HepG2 (cell line): ENCODE results near the gene LRPPRC. TPM values are rescaled to one million over a fixed set of nuclear protein-coding genes. Genes with fewer than 3 reads are reported as not detected.

Source experiments
- ARNT2 ChIP-seq: sonication (generic); formaldehyde crosslinking; IDR thresholded peaks from 2 replicates; pipeline ENCODE4 v1.8.0; 2022; ENCODE audit warnings: mild to moderate bottlenecking, low read depth, missing genetic modification reagents, moderate library complexity
- BRD4 ChIP-seq: sonication (generic); formaldehyde crosslinking; IDR thresholded peaks from 2 replicates; pipeline ENCODE4 v1.4.0; 2020; ENCODE audit warnings: missing genetic modification reagents
- ESRRA ChIP-seq: sonication (generic); formaldehyde crosslinking; IDR thresholded peaks from 2 replicates; pipeline ENCODE4 v1.5.1; 2020; ENCODE audit warnings: mild to moderate bottlenecking, low read depth, missing genetic modification reagents
- GABPA ChIP-seq, 2 experiments: IDR thresholded peaks; 2 replicates each; pipeline ENCODE4 v1.6.1; 2011 to 2016; ENCODE audit warnings: low read depth in 2 of 2, low read length in 1 of 2, missing biosample characterization in 1 of 2, missing genetic modification characterization in 1 of 2
- GLI4 ChIP-seq: sonication (generic); formaldehyde crosslinking; IDR thresholded peaks from 2 replicates; pipeline ENCODE4 v1.5.1; 2020; ENCODE audit warnings: missing genetic modification reagents, mild to moderate bottlenecking, moderate library complexity, borderline replicate concordance
- HNRNPH1 ChIP-seq: fragments of 200-400 bp; formaldehyde crosslinking; optimal IDR thresholded peaks from 2 replicates; pipeline ENCODE3; 2017; ENCODE audit warnings: mild to moderate bottlenecking, low read depth, low read length
- NR3C1 ChIP-seq: sonication (generic); formaldehyde crosslinking; IDR thresholded peaks from 2 replicates; pipeline ENCODE4 v1.4.0; 2020; ENCODE audit warnings: missing genetic modification reagents
- PCBP1 ChIP-seq: fragments of 200-400 bp; formaldehyde crosslinking; IDR thresholded peaks from 2 replicates; pipeline ENCODE4 v1.6.1; 2017; ENCODE audit warnings: mild to moderate bottlenecking, low read depth, low read length, borderline replicate concordance
- PHF20 ChIP-seq: sonication (generic); formaldehyde crosslinking; IDR thresholded peaks from 2 replicates; pipeline ENCODE4 v1.5.0; 2020; ENCODE audit warnings: mild to moderate bottlenecking, missing genetic modification reagents
- SOX13 ChIP-seq, 3 experiments: fragments of 450-650 bp in 1 of 3; sonication (generic) in 1 of 3; formaldehyde crosslinking in 1 of 3; IDR thresholded peaks in 2 of 3; conservative IDR thresholded peaks in 1 of 3; 2 replicates each; pipeline versions ENCODE4 v1.5.0 to v1.6.1; 2016 to 2020; ENCODE audit warnings: antibody characterized with exemption in 1 of 3, mild to moderate bottlenecking in 1 of 3, missing compliant biosample characterization in 1 of 3, missing genetic modification reagents in 1 of 3, moderate library complexity in 1 of 3
- ZBTB26 ChIP-seq: IDR thresholded peaks from 2 replicates; pipeline ENCODE4 v1.6.1; 2016; ENCODE audit warnings: missing compliant biosample characterization, missing genetic modification reagents, borderline replicate concordance
- ZBTB46 ChIP-seq: sonication (generic); formaldehyde crosslinking; IDR thresholded peaks from 2 replicates; pipeline ENCODE4 v1.4.0; 2020; ENCODE audit warnings: mild to moderate bottlenecking, missing genetic modification reagents, borderline replicate concordance
- ZFYVE20 ChIP-seq: sonication (generic); formaldehyde crosslinking; IDR thresholded peaks from 2 replicates; pipeline ENCODE4 v1.8.0; 2023; ENCODE audit warnings: low read depth, mild to moderate bottlenecking, moderate library complexity, missing genetic modification reagents, borderline replicate concordance
- ZIK1 ChIP-seq: sonication (generic); formaldehyde crosslinking; IDR thresholded peaks from 2 replicates; pipeline ENCODE4 v1.5.0; 2020; ENCODE audit warnings: mild to moderate bottlenecking, low read depth, missing genetic modification reagents, borderline replicate concordance
- ZNF207 ChIP-seq: fragments of 450-650 bp; IDR thresholded peaks from 2 replicates; pipeline ENCODE4 v1.6.1; 2016; ENCODE audit warnings: antibody characterized with exemption, borderline replicate concordance
- ZNF501 ChIP-seq: sonication (generic); formaldehyde crosslinking; IDR thresholded peaks from 2 replicates; pipeline ENCODE4 v1.5.1; 2020; ENCODE audit warnings: mild to moderate bottlenecking, moderate library complexity, missing genetic modification reagents
- ZNF598 ChIP-seq: sonication (generic); formaldehyde crosslinking; IDR thresholded peaks from 2 replicates; pipeline ENCODE4 v1.5.1; 2020; ENCODE audit warnings: mild to moderate bottlenecking, missing genetic modification reagents, borderline replicate concordance
- ZSCAN30 ChIP-seq: sonication (generic); formaldehyde crosslinking; IDR thresholded peaks from 2 replicates; pipeline ENCODE4 v1.5.0; 2020; ENCODE audit warnings: mild to moderate bottlenecking, missing genetic modification reagents
- polyA plus RNA-seq, 8 experiments: library from polyadenylated mRNA; depleted of rRNA in 3 of 8; stranded (reverse) in 7 of 8; unstranded in 1 of 8; fragments of >200 nt; fragmentation: Illumina TruSeq in 4 of 8; extraction: Trizol in 4 of 8; gene quantifications; 2 replicates each; pipeline versions ENCODE4 v1.2.1 to v1.2.3, GENCODE V29; 2011 to 2016; ENCODE audit warnings: low read depth in 4 of 8, missing spikeins in 1 of 8, mixed read lengths in 1 of 8; ENCODE audit not compliant: insufficient read depth in 1 of 8
- total RNA-seq, 5 experiments: library from RNA; depleted of rRNA; stranded (reverse); fragments of >200 nt; fragmentation: Illumina TruSeq; extraction: Trizol; gene quantifications; 2 replicates each; pipeline ENCODE4 v1.2.3, GENCODE V29; 2016; ENCODE audit warnings: low read depth in 1 of 5
- TF ChIP-seq, protein P1 (sequence below): sonication (generic); formaldehyde crosslinking; IDR thresholded peaks from 2 replicates; pipeline ENCODE4 v1.5.1; 2020; ENCODE audit warnings: mild to moderate bottlenecking, missing genetic modification reagents
- TF ChIP-seq, protein P2 (sequence below): sonication (generic); formaldehyde crosslinking; IDR thresholded peaks from 2 replicates; pipeline ENCODE4 v1.5.1; 2020; ENCODE audit warnings: mild to moderate bottlenecking, moderate library complexity, missing genetic modification reagents

The LRPPRC gene
- total and polyA plus RNA-seq, 2 of the 13 experiments (the other 11 are each of a cell fraction or from before 2014, with no cell fraction given): 117 to 167 TPM

DNA sequence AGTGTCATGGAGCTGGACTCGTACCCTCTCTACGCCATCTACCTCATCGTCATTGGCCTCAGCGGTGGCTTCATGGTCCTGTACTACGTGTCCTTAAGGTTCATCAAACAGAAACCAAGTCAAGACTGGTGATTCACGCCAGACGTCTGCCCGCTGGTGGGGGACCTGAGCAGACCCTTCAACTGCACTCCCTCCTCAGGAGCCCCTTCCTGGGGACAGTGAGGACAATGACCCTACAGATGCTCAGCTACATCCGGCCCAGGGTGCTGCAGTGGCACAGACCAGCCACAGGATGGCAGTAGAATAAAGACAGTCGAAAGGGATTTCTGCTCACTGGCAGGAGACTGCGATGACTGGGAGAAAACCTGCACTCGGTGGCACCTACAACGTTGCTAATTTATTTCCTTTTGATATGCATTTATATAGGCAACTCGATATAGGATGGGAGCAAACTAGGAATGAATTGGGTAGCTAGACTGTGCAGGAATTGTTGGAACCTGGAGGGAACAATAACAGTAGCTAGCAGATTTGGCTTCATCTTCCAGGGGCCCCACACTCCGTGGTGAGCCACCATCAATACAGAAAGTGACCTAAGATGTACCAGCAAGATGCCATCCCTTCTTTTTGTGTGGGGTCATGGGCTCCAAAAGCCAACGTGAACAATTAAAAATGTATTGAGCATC, 117.9 kb downstream of the LRPPRC start (continued):
- TF ChIP-seq, protein P1, sequence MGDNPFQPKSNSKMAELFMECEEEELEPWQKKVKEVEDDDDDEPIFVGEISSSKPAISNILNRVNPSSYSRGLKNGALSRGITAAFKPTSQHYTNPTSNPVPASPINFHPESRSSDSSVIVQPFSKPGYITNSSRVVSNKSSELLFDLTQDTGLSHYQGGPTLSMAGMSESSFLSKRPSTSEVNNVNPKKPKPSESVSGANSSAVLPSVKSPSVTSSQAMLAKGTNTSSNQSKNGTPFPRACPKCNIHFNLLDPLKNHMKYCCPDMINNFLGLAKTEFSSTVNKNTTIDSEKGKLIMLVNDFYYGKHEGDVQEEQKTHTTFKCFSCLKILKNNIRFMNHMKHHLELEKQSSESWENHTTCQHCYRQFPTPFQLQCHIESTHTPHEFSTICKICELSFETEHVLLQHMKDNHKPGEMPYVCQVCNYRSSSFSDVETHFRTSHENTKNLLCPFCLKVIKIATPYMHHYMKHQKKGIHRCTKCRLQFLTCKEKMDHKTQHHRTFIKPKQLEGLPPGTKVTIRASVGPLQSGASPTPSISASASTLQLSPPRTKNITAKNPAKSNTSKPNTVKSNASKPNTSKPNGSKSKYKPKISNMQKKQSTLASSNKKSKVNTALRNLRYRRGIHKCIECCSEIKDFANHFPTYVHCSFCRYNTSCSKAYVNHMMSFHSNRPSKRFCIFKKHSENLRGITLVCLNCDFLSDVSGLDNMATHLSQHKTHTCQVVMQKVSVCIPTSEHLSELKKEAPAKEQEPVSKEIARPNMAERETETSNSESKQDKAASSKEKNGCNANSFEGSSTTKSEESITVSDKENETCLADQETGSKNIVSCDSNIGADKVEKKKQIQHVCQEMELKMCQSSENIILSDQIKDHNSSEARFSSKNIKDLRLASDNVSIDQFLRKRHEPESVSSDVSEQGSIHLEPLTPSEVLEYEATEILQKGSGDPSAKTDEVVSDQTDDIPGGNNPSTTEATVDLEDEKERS (CRISPR knock-in tag): no peak
- TF ChIP-seq PHF20: no peak
- TF ChIP-seq ZNF207: no peak
- 0 out of 2 replicates have a peak, but pooled peaks have one; percentile 47 for TF ChIP-seq ZNF501 (CRISPR knock-in tag)
- TF ChIP-seq PCBP1: no peak
- TF ChIP-seq ZBTB46 (CRISPR knock-in tag): no peak
- TF ChIP-seq HNRNPH1: no peak
- TF ChIP-seq NR3C1: no peak
- TF ChIP-seq GABPA (IDR thresholded peaks at IDR 0.05; ENCODE audit: low read depth, low read length): no peak
- peak; percentile 9; the same call in 1 of the 2 replicates for TF ChIP-seq GABPA (CRISPR knock-in tag; IDR thresholded peaks at IDR 0.05; ENCODE audit: low read depth)
- TF ChIP-seq ZFYVE20 (CRISPR knock-in tag): no peak
- TF ChIP-seq ZNF598 (CRISPR knock-in tag): peak; percentile 45; the same call in 1 of the 2 replicates
- TF ChIP-seq, protein P2, sequence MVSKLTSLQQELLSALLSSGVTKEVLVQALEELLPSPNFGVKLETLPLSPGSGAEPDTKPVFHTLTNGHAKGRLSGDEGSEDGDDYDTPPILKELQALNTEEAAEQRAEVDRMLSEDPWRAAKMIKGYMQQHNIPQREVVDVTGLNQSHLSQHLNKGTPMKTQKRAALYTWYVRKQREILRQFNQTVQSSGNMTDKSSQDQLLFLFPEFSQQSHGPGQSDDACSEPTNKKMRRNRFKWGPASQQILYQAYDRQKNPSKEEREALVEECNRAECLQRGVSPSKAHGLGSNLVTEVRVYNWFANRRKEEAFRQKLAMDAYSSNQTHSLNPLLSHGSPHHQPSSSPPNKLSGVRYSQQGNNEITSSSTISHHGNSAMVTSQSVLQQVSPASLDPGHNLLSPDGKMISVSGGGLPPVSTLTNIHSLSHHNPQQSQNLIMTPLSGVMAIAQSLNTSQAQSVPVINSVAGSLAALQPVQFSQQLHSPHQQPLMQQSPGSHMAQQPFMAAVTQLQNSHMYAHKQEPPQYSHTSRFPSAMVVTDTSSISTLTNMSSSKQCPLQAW (CRISPR knock-in tag): peak; percentile 61; the same call in 1 of the 2 replicates
- no peak for TF ChIP-seq ARNT2
- no peak for TF ChIP-seq ZIK1 (CRISPR knock-in tag)
- no peak for TF ChIP-seq SOX13 (IDR thresholded peaks at IDR 0.05)
- no peak for TF ChIP-seq SOX13 (CRISPR knock-in tag; conservative IDR thresholded peaks at IDR 0.05 in 1 of 2, IDR thresholded peaks at IDR 0.05 in 1 of 2)
- TF ChIP-seq ZBTB26 (CRISPR knock-in tag): no peak
- no peak for TF ChIP-seq GLI4
- no peak for TF ChIP-seq ESRRA
- no peak for TF ChIP-seq ZSCAN30
- no peak for TF ChIP-seq BRD4
